HG03575 (cell line): ENCODE data around the gene LIN28A.

ENCODE experiments used
- ATAC-seq: cut with Tn5 transposase; IDR thresholded peaks from one replicate; pipeline ENCODE4 v1.9.1; 2021; ENCODE audit not compliant: unreplicated experiment, insufficient number of reproducible peaks, low FRiP score; ENCODE audit errors: extremely low read depth

LIN28A gene

GRCh38 chr1:26472901-26473845, 62.6 kb downstream of the LIN28A start:
- ATAC-seq, result no peak

- ATAC-seq, result no peak
Measured at GRCh38 chr1:26474818-26475217, 64.2 kb downstream of the LIN28A start.

- ATAC-seq, result no peak
Measured at GRCh38 chr1:26475989-26476388, 65.4 kb downstream of the LIN28A start.

GRCh38 chr1:26476958-26477357, 66.3 kb downstream of the LIN28A start:
- ATAC-seq, result no peak

- ATAC-seq, result no peak
Measured at GRCh38 chr1:26477446-26478152, 67.0 kb downstream of the LIN28A start.

- ATAC-seq, result no peak
Measured at GRCh38 chr1:26478159-26478558, 67.5 kb downstream of the LIN28A start.

- no peak for ATAC-seq
Measured at GRCh38 chr1:26478988-26479387, 68.4 kb downstream of the LIN28A start.
